Sigmoid colon (tissue), 7 donors: ENCODE results near the gene ANTXRL. TPM values are rescaled to one million over a fixed set of nuclear protein-coding genes. Genes with fewer than 3 reads are reported as not detected.

Experiments used
- DNase-seq: peaks from one replicate; pipeline ENCODE4 v3.0.0-alpha.2; 2019
- H3K27ac ChIP-seq, 4 donors: fragments of 200-600 bp; sonication (generic); one replicate each; pipeline ENCODE4 v1.5.1; 2016 to 2019; ENCODE audit warnings: mild to moderate bottlenecking in 1 of 4
- H3K27me3 ChIP-seq, 3 donors: fragments of 200-600 bp; sonication (generic); one replicate each; pipeline ENCODE4 v1.5.1; 2019; ENCODE audit warnings: mild to moderate bottlenecking in 1 of 3
- H3K36me3 ChIP-seq, 4 donors: fragments of 200-600 bp; sonication (generic); one replicate each; pipeline ENCODE4 v1.5.1; 2016 to 2019
- H3K4me1 ChIP-seq, 4 donors: fragments of 200-600 bp; sonication (generic); one replicate each; pipeline ENCODE4 v1.5.1; 2017 to 2019
- H3K4me3 ChIP-seq, 4 donors: fragments of 200-600 bp; sonication (generic); one replicate each; pipeline ENCODE4 v1.5.1; 2017 to 2019; ENCODE audit warnings: mild to moderate bottlenecking in 2 of 4, moderate library complexity in 1 of 4
- H3K9me3 ChIP-seq, 4 donors: fragments of 200-600 bp in 3 of 4; sonication (generic) in 3 of 4; one replicate each; pipeline versions ENCODE4 v1.5.1 to v1.6.1; 2013 to 2019
- CTCF ChIP-seq, 4 experiments: fragments of 450-650 bp in 3 of 4; fragments of 200-600 bp in 1 of 4; IDR thresholded peaks; one replicate each; pipeline ENCODE4 v1.5.1; 2016 to 2019; ENCODE audit warnings: antibody characterized with exemption in 4 of 4, mild to moderate bottlenecking in 3 of 4, moderate library complexity in 2 of 4
- EP300 ChIP-seq, 4 donors: sonication (generic); formaldehyde crosslinking; IDR thresholded peaks; one replicate each; pipeline ENCODE4 v1.6.1; 2017; ENCODE audit warnings: antibody characterized with exemption in 4 of 4
- POLR2A ChIP-seq, 2 donors: fragments of 450-650 bp; IDR thresholded peaks; one replicate each; pipeline ENCODE4 v1.6.1; 2016; ENCODE audit warnings: antibody characterized with exemption in 2 of 2, mild to moderate bottlenecking in 2 of 2, moderate library complexity in 2 of 2
- POLR2AphosphoS5 ChIP-seq, 4 donors: sonication (generic); formaldehyde crosslinking; IDR thresholded peaks; one replicate each; pipeline ENCODE4 v1.6.1; 2017; ENCODE audit warnings: antibody characterized with exemption in 4 of 4
- WGBS, 2 donors: extraction: QIAGEN DNeasy Blood & Tissue Kit; methylation state at CpG; one replicate each; pipeline ENCODE4 v1.1.7; 2013; 5-methylcytosine and 5-hydroxymethylcytosine counted together
- intact Hi-C: fragments of 100-400 bp; cut with DNase I; formaldehyde crosslinking; loops from one replicate; pipeline ENCODE4 v1.15.1; 2023
- polyA plus RNA-seq, 3 donors: library from polyadenylated mRNA; stranded (reverse); fragments of 200-250 nt; gene quantifications; one replicate each; pipeline ENCODE4 v1.2.3, GENCODE V29; 2013
- total RNA-seq, 4 donors: library from RNA; depleted of rRNA; stranded (reverse); fragments of >200 nt; gene quantifications; one replicate each; pipeline ENCODE4 v1.1.0, GENCODE V29; 2016
- donor health status: healthy with polysubstance abuse.
- donor health status: Bipolar disorder and iron deficiency.
- donor health status: healthy.

Gene ANTXRL
- total and polyA plus RNA-seq, 7 donors: not detected

GRCh38 chr10:46317889-46318288, 31.1 kb downstream of the ANTXRL start:
- intact Hi-C loops: no loop called here
- 71 to 91% methylated on average over 2 of the region's 2 CpGs for WGBS, 2 donors

GRCh38 chr10:46318799-46319198, 32.0 kb downstream of the ANTXRL start:
- Histone ChIP-seq H3K27ac (no peak overlapping the region), H3K9me3 (no peaks in the 10 kb centered on the region), H3K4me3 (no peak overlapping the region), H3K36me3 (no peaks in the 10 kb centered on the region), H3K27me3 (no peaks in the 10 kb centered on the region), H3K4me1 (no peaks in the 10 kb centered on the region)
- TF ChIP-seq CTCF (IDR thresholded peaks at IDR 0.05) (no peak), POLR2A (IDR thresholded peaks at IDR 0.05) (no peak), EP300 (IDR thresholded peaks at IDR 0.05) (no peak), POLR2AphosphoS5 (IDR thresholded peaks at IDR 0.05) (no peak)
- WGBS, 2 donors: 75 to 85% methylated on average over 4 of the region's 4 CpGs
- intact Hi-C loops: no loop called here
- DNase-seq: no peak

More at GRCh38 chr10:46317889-46318288, 31.1 kb downstream of the ANTXRL start:
- Histone ChIP-seq H3K27ac (no peak overlapping the region), H3K36me3 (no peaks in the 10 kb centered on the region), H3K4me3 (no peak overlapping the region), H3K9me3 (no peaks in the 10 kb centered on the region), H3K4me1 (no peaks in the 10 kb centered on the region), H3K27me3 (no peaks in the 10 kb centered on the region)
- peak; percentile 38 for DNase-seq
- TF ChIP-seq CTCF (IDR thresholded peaks at IDR 0.05) (no peak), POLR2A (IDR thresholded peaks at IDR 0.05) (no peak), POLR2AphosphoS5 (IDR thresholded peaks at IDR 0.05) (no peak), EP300 (IDR thresholded peaks at IDR 0.05) (no peak)

- TF ChIP-seq CTCF (IDR thresholded peaks at IDR 0.05) (no peak), POLR2A (IDR thresholded peaks at IDR 0.05) (no peak), POLR2AphosphoS5 (IDR thresholded peaks at IDR 0.05) (no peak), EP300 (IDR thresholded peaks at IDR 0.05) (no peak)
- DNase-seq: no peak
- 91 to 93% methylated on average over 3 of the region's 3 CpGs for WGBS, 2 donors
- no peaks in the 10 kb centered on the region for H3K36me3 ChIP-seq
- H3K4me3 ChIP-seq: no peak overlapping the region
- no peaks in the 10 kb centered on the region for H3K9me3 ChIP-seq
- H3K4me1 ChIP-seq: no peaks in the 10 kb centered on the region
- no peaks in the 10 kb centered on the region for H3K27me3 ChIP-seq
- H3K27ac ChIP-seq: no peak overlapping the region
- intact Hi-C loops: no loop called here
Measured at GRCh38 chr10:46319389-46319788, 32.6 kb downstream of the ANTXRL start.

- Histone ChIP-seq H3K36me3 (no peaks in the 10 kb centered on the region), H3K4me3 (no peak overlapping the region), H3K27ac (no peak overlapping the region), H3K4me1 (no peaks in the 10 kb centered on the region), H3K9me3 (no peaks in the 10 kb centered on the region), H3K27me3 (no peaks in the 10 kb centered on the region)
- WGBS, 2 donors: 22 to 70% methylated on average over 4 of the region's 4 CpGs
- intact Hi-C loops: no loop called here
- TF ChIP-seq EP300 (IDR thresholded peaks at IDR 0.05) (no peak), POLR2AphosphoS5 (IDR thresholded peaks at IDR 0.05) (no peak), CTCF (IDR thresholded peaks at IDR 0.05) (no peak), POLR2A (IDR thresholded peaks at IDR 0.05) (no peak)
- no peak for DNase-seq
Measured at GRCh38 chr10:46321770-46322169, 35.0 kb downstream of the ANTXRL start.

- Histone ChIP-seq H3K36me3 (no peaks in the 10 kb centered on the region), H3K4me1 (no peaks in the 10 kb centered on the region), H3K27ac (no peak overlapping the region), H3K4me3 (no peak overlapping the region), H3K9me3 (no peaks in the 10 kb centered on the region), H3K27me3 (no peaks in the 10 kb centered on the region)
- no peak for DNase-seq
- no peak for TF ChIP-seq CTCF (IDR thresholded peaks at IDR 0.05)
- no peak for TF ChIP-seq POLR2A (IDR thresholded peaks at IDR 0.05)
- no peak for TF ChIP-seq EP300 (IDR thresholded peaks at IDR 0.05)
- no peak for TF ChIP-seq POLR2AphosphoS5 (IDR thresholded peaks at IDR 0.05)
- intact Hi-C loops: no loop called here
- 88 to 90% methylated on average over 4 of the region's 4 CpGs for WGBS, 2 donors
Measured at GRCh38 chr10:46323176-46323575, 36.4 kb downstream of the ANTXRL start.
